ENCODE results near the gene ANKRD53.

Gene ANKRD53

DNA sequence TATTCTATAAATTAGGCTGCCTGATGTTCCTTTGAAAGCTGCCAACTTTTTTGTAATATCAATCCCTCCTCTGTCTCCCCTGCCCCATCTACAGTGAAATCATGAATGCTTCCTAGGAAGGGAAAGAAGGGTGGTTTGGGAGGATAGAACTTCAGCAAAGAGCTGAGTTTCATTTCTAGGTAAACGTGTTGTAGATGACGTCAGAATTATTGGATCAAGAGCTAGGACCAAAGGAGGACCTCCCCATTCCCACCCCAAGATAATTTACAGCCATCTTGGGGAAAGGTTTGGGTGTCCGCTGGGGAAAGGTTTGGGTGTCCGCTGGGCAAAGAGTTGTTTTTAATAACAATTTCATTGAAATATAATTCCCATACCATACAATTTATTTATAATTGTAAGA, 11.2 kb upstream of the ANKRD53 start:
- no peak for DNase-seq

- no peak for DNase-seq
Measured at GRCh38 chr2:70974592-70974991, 3.8 kb upstream of the ANKRD53 start.

GRCh38 chr2:70975237-70975636, 3.2 kb upstream of the ANKRD53 start:
- DNase-seq = no peak

DNA sequence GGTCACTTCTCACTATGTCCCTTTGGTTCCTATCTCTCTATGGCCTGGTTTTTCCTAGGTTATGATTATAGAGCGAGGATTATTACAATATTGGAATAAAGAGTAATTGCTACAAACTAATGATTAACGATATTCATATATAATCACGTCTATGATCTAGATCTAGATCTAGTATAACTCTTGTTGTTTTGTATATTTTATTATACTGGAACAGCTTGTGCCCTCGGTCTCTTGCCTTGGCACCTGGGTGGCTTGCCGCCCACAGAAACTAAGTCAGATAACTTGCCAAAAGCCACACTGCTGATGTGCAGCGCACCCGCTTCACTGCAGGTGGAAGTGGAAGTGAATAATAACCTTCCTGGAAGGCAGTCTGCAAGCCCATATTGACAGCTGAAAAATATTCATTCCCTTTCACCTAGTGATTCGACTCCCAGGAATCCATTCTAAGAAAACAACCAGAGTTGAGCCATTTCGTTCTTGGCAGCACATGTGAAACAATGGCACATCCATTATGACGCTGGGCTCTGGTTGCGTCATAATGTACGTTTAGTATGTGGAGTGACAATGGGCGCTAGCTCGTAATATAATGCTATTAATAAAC, 725 bp upstream of the ANKRD53 start:
- DNase-seq = no peak

GRCh38 chr2:70979180-70979488, 704 bp downstream of the ANKRD53 start:
- no peak for DNase-seq

GRCh38 chr2:70979626-70980025, 1.2 kb downstream of the ANKRD53 start:
- no peak for DNase-seq

- DNase-seq = no peak
Measured at GRCh38 chr2:70981421-70981820, 3.0 kb downstream of the ANKRD53 start.

GRCh38 chr2:70981866-70982810, 3.7 kb downstream of the ANKRD53 start:
- DNase-seq = no peak

DNA sequence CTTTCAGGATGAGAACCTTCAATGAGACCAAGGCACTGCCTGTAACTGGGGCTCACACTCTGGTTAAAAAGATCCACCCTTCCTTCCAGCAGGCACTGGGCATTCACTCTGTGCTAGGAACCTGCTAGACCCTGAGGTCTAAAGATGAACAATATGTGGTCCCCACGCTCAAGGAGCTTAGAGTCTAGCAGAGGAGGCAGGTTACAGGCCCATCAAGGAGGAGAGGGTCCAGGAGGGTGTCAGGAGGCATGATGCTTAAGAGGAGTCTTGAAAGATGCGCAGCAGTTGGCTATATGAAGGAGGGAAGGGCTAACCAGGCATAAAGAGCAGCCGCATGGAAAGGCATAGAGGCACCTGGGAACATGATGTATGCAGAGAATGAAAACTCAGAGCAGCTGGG, 4.5 kb downstream of the ANKRD53 start:
- DNase-seq = no peak

DNA sequence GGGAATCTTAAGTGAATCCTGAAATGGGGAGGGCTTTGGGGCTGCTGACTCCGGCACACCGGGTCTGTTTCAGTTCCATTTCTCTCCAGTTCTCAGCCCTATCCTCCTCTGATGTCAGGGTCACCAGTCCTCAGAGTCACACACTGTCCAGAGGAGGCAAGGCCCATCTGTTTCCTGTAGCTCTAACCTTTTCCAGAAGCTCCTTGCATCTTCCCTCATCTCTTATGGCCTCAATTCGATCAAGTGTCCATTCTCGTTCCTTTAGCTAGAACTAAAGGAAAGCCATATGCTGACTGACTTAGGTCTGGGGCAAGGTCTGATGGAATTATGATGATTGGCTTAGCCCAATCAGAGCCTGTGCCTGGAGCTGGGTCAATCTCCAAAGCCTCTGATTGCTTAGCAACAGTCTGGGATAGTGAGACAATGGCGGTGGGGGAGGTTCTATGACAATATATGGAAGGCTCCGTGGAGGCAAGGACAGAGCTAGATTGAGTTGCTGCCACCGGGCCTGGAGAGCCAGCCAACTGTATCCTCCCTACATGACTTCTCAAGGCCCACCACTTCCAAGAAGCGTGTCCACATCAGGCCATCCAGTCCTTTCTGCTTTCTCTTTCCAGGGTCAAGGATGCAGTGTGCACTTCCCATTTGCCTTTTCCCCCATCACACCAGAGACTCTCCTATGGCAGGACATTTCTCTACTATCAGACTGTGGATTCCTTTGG, 5.2 kb downstream of the ANKRD53 start:
- no peak for DNase-seq

- DNase-seq = no peak
Measured at GRCh38 chr2:70984228-70984575, 5.8 kb downstream of the ANKRD53 start.

DNA sequence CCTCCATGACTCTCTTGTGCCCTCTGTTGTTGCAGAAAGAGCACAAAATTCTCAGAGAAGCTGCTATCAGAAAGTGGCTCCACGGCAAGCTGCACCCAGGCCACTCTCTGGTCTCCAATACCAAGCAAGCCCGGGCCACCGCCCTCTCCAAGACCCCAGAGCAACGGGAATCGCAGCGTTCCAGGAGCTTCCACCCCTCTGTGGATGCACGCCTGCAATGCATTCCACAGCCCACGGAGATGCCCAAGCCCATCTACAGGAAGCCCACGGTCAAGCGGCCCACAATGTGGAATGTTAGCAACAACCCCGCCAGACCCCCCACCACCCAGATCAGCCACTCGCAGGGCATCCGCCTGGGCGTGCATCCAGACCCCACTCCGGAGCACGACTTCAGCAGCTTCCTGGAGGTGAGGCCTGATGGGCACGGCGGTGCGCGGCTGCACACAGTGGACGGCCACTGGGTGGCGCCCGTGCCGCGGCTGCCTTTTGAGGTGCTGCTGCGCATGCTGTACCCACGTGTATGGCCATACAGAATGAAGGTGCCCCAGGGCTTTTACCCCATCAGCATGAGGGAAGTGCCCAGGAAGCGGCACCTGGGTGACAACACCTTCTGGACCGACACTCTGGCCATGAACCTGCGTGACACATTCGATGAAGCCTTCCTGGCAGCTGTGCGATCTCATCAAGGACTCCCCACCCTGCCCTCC, 6.3 kb downstream of the ANKRD53 start:
- DNase-seq = no peak

DNA sequence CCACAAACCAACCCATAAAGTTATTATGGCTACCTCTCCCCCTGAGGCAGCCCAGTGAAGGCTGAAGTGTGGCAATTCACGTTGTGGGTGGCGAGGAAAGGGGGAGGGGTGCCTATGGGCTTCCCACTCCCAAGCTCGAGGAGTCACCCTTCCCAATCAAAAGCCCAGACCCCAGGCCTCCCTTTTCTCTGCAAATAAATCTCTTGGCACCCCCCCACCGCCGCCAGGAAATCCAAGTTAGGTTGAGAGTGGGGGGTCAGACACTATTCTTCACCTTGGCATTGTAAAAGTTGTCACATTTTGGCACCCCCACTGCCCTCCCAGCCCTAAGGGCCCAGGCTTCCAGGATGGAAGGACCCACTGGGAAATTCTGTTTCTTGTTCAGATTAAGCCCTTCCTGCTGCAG, 6.9 kb downstream of the ANKRD53 start:
- DNase-seq = no peak

DNA sequence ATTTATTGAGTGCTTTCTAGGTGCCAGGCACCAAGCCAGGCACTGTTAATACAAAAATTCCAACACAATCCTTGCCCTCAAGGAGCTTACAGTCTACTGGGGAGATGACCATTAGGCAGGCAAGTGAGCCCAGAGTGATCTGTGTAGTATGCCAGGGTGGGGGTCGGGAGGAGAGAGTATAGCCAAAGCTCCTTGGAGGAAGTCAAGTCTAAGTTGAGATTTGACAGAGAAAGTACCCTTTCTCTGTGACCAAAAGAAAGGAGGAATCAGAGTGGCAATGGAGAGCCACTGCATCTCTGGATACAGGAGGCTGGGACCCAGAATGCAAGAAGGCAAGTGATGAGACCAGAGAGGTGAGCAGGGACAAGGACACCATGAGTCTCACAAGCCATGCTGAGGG, 7.5 kb downstream of the ANKRD53 start:
- DNase-seq = no peak

GRCh38 chr2:70986499-70987189, 8.2 kb downstream of the ANKRD53 start:
- no peak for DNase-seq

DNA sequence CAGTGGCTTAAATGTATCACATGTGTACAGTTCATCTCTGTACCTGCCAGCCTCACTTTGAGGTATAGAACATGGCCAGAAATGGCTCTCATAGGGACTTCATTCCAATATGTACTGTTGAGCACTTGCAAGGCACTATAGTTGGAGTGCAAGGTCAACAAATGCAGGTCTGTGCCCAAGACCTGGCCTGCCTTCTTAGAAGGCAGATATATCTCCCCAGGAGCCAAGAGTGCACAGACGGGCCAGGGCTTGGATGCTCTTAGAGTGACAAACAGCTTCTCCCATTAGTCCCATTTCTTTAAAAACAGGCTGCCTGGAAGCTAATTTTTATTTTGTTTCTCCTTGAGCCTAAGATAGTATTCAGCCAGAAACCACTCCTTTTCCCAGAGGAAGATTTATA, 9.0 kb downstream of the ANKRD53 start:
- no peak for DNase-seq

DNA sequence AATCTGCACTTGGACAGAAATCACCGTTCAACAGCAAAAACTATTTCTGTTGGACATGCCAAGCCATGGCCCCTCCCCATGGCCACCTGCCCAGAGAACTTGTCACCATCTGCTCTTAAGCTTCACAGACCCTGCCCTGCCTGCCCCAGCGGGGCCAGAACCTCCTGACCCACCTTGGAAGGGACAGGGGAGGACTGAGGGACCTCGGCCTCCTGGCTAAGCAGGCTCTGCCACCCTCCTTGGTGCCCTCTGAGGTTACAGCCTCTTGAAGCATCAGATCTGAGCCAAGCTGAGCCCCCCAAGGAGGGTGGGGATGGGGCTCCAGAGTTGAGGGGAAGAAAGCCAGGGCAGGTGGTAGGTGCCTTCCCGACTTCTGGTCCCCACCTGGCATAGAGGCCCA, 9.7 kb downstream of the ANKRD53 start:
- no peak for DNase-seq

- no peak for DNase-seq
Measured at GRCh38 chr2:70988726-70989648, 10.6 kb downstream of the ANKRD53 start.

DNA sequence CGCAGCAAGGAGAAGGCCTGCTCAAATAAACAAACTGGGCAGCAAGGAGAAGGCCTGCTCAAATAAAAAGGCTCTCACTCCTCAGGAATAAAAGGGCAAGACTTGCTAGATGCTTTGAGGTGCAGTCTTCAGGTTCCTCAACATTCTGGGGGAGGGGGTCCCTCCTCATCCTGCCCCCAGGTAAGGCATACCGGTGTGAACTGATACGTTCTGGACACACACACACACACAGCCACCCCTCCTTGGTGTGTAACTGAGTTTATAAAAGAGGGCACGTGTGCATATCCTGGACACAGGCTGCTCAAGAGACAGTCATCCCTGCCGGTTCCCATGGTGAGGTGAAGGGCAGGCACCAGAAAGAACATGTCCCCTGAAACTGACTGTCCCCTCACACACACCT, 11.8 kb downstream of the ANKRD53 start:
- DNase-seq = no peak

GRCh38 chr2:70991142-70991541, 12.7 kb downstream of the ANKRD53 start:
- DNase-seq = no peak

GRCh38 chr2:70991742-70992141, 13.3 kb downstream of the ANKRD53 start:
- DNase-seq = no peak

All from amniotic stem cell (primary cell).